Breast epithelium (tissue), 4 donors: ENCODE data around the gene TBXAS1. TPM values are rescaled to one million over a fixed set of nuclear protein-coding genes. Genes with fewer than 3 reads are reported as not detected.

Source experiments
- DNase-seq, 2 donors: peaks; one replicate each; pipeline ENCODE4 v3.0.0-alpha.2; 2019; ENCODE audit warnings: low spot score in 2 of 2
- H3K27ac ChIP-seq, 2 donors: fragments of 200-600 bp; sonication (generic) in 1 of 2; one replicate each; pipeline ENCODE4 v1.5.1; 2016 to 2019; ENCODE audit warnings: mild to moderate bottlenecking in 1 of 2
- H3K27me3 ChIP-seq, 2 donors: fragments of 200-600 bp; sonication (generic) in 1 of 2; one replicate each; pipeline versions ENCODE4 v1.5.1 to v1.6.0; 2017 to 2019; ENCODE audit warnings: control low read depth in 1 of 2, mild to moderate bottlenecking in 1 of 2
- H3K36me3 ChIP-seq: fragments of 200-600 bp; one replicate; pipeline ENCODE4 v1.5.1; 2019
- H3K4me1 ChIP-seq, 2 donors: fragments of 200-600 bp; sonication (generic); one replicate each; pipeline ENCODE4 v1.5.1; 2016 to 2019; ENCODE audit warnings: control low read depth in 1 of 2
- H3K4me3 ChIP-seq, 3 donors: fragments of 200-600 bp; sonication (generic); 1 replicate in 2 of 3; 2 replicates in 1 of 3; pipeline ENCODE4 v1.5.1; 2016 to 2019; ENCODE audit warnings: mild to moderate bottlenecking in 3 of 3, moderate library complexity in 2 of 3
- H3K9me3 ChIP-seq, 2 donors: fragments of 200-600 bp; sonication (generic) in 1 of 2; one replicate each; pipeline ENCODE4 v1.5.1; 2016 to 2019; ENCODE audit warnings: control low read depth in 1 of 2
- CTCF ChIP-seq, 3 donors: fragments of 450-650 bp; IDR thresholded peaks; one replicate each; pipeline ENCODE4 v1.5.1; 2016 to 2017; ENCODE audit warnings: antibody characterized with exemption in 3 of 3, mild to moderate bottlenecking in 3 of 3, moderate library complexity in 3 of 3
- POLR2A ChIP-seq: fragments of 450-650 bp; IDR thresholded peaks from one replicate; pipeline ENCODE4 v1.6.1; 2016; ENCODE audit warnings: antibody characterized with exemption, mild to moderate bottlenecking, moderate library complexity
- POLR2AphosphoS5 ChIP-seq, 3 donors: sonication (generic); formaldehyde crosslinking; IDR thresholded peaks; one replicate each; pipeline ENCODE4 v1.6.1; 2017; ENCODE audit warnings: antibody characterized with exemption in 3 of 3
- intact Hi-C: fragments of 100-400 bp; cut with DNase I; formaldehyde crosslinking; loops from one replicate; pipeline ENCODE4 v1.15.1; 2023; ENCODE audit warnings: low total_unique reads
- total RNA-seq, 3 donors: library from RNA; depleted of rRNA; stranded (reverse); fragments of >200 nt; gene quantifications; one replicate each; pipeline ENCODE4 v1.1.0, GENCODE V29; 2016

TBXAS1 gene
- total RNA-seq, 3 donors from 2014 or later, result 17.7 to 59.8 (median 17.9) TPM

DNA sequence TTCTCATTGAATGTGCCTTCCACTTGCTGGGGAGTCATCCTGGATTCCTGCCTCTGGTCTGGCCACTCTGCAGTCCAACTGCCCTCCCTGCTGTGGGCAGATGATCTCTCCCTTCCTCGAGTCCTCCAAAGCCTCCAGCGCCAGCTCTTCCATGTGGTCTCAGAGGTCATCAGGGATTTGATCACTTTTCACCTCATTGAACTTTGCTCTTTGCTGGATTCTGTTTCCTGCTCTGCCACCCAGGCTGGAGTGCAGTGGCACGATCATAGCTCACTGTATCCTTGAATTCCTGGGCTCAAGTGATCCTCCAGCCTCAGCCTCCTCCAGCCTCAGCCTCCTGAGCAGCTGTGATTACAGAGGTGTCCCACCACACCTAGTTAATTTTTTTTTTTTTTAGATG lies 22.1 kb upstream of the TBXAS1 start:
- no peak overlapping the region for H3K27ac ChIP-seq
- no peaks in the 10 kb centered on the region for H3K27me3 ChIP-seq
- no peak overlapping the region for H3K4me3 ChIP-seq
- H3K4me1 ChIP-seq, result no peaks in the 10 kb centered on the region
- H3K36me3 ChIP-seq, result no peaks in the 10 kb centered on the region
- intact Hi-C loops, result no loop called here
- H3K9me3 ChIP-seq, result peaks cover 0 to 5% of the 10 kb centered on the region in 2 donors
- DNase-seq, result no peak
- no peak for TF ChIP-seq CTCF (IDR thresholded peaks at IDR 0.05)
- no peak for TF ChIP-seq POLR2AphosphoS5 (IDR thresholded peaks at IDR 0.05)
- TF ChIP-seq POLR2A, result no peak

GRCh38 chr7:139808427-139808826 lies 20.6 kb upstream of the TBXAS1 start:
- no peaks in the 10 kb centered on the region for H3K27me3 ChIP-seq
- no peak for DNase-seq
- H3K4me1 ChIP-seq, result no peaks in the 10 kb centered on the region
- no peak overlapping the region for H3K4me3 ChIP-seq
- no peak overlapping the region for H3K27ac ChIP-seq
- intact Hi-C loops, result no loop called here
- no peaks in the 10 kb centered on the region for H3K36me3 ChIP-seq
- TF ChIP-seq CTCF (IDR thresholded peaks at IDR 0.05) (no peak), POLR2AphosphoS5 (IDR thresholded peaks at IDR 0.05) (no peak), POLR2A (no peak)
- H3K9me3 ChIP-seq, result peaks cover 0 to 3% of the 10 kb centered on the region in 2 donors

DNA sequence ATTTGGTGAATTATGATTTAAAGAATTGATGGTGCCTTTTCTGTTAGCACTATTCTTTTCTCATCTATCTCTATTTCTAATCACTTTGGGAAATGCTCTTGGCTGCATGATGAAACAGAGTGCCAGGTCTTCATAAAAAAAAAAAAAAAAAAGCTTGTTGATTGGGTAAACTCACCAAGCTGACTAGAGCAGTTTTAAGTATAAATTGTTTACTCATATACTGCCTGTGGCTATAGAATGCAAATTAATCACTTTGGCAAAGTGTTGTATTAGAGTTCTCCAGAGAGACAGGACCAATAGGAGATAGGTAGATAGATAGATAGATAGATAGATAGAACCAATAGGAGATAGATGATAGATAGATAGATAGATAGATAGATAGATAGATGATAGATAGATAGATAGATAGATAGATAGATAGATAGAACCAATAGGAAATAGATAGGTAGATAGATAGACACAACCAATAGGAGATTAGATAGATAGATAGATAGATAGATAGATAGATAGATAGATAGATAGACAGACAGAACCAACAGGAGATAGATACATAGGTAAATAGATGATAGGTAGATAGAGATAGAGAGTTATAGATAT lies 20.1 kb upstream of the TBXAS1 start:
- no peaks in the 10 kb centered on the region for H3K27me3 ChIP-seq
- H3K4me3 ChIP-seq, result no peak overlapping the region
- DNase-seq, result no peak
- no peak overlapping the region for H3K27ac ChIP-seq
- no peaks in the 10 kb centered on the region for H3K9me3 ChIP-seq
- intact Hi-C loops, result no loop called here
- no peak for TF ChIP-seq CTCF (IDR thresholded peaks at IDR 0.05)
- no peak for TF ChIP-seq POLR2A
- TF ChIP-seq POLR2AphosphoS5 (IDR thresholded peaks at IDR 0.05), result no peak
- no peaks in the 10 kb centered on the region for H3K4me1 ChIP-seq
- H3K36me3 ChIP-seq, result no peaks in the 10 kb centered on the region

DNA sequence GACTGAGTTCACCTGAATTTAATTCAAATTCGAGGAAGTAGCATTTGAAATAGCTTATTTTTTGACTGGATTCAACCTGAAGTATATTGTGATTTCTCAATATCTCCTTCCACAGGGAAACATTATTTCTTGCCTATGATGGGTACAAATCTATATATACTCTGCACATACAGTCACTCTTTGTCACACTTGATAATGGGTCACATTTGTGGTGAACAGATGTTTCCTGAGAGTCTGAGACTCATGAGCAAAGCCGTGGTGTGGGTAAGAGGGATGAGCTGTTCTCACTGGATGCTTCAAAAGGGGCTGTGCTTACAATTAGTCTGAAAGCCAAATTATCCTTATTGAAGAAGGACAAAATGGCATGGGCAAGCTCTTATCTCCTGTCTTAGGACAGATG lies 18.0 kb upstream of the TBXAS1 start:
- TF ChIP-seq POLR2AphosphoS5 (IDR thresholded peaks at IDR 0.05) (no peak), POLR2A (no peak), CTCF (IDR thresholded peaks at IDR 0.05) (no peak)
- intact Hi-C loops, result no loop called here
- H3K9me3 ChIP-seq, result no peaks in the 10 kb centered on the region
- H3K27me3 ChIP-seq, result no peaks in the 10 kb centered on the region
- H3K27ac ChIP-seq, result no peak overlapping the region
- no peak overlapping the region for H3K4me3 ChIP-seq
- no peaks in the 10 kb centered on the region for H3K4me1 ChIP-seq
- no peak for DNase-seq
- no peaks in the 10 kb centered on the region for H3K36me3 ChIP-seq

- intact Hi-C loops, result no loop called here
- H3K36me3 ChIP-seq, result no peaks in the 10 kb centered on the region
Measured at GRCh38 chr7:139813151-139813550, 15.9 kb upstream of the TBXAS1 start.

More at GRCh38 chr7:139813151-139813550, 15.9 kb upstream of the TBXAS1 start:
- Histone ChIP-seq H3K27me3 (no peaks in the 10 kb centered on the region), H3K4me3 (no peak overlapping the region), H3K27ac (no peak overlapping the region), H3K4me1 (no peaks in the 10 kb centered on the region), H3K9me3 (no peaks in the 10 kb centered on the region)
- TF ChIP-seq POLR2A (no peak), CTCF (IDR thresholded peaks at IDR 0.05) (no peak), POLR2AphosphoS5 (IDR thresholded peaks at IDR 0.05) (no peak)
- DNase-seq, result no peak
